Spleen (tissue), 11 donors: ENCODE results near the gene KRT39. TPM values are rescaled to one million over a fixed set of nuclear protein-coding genes. Genes with fewer than 3 reads are reported as not detected.

Source experiments
- DNase-seq: peaks from one replicate; pipeline ENCODE4 v3.0.0-alpha.2; 2020
- H3K27ac ChIP-seq, 8 donors: fragments of 200-600 bp; sonication (generic) in 7 of 8; 1 replicate in 4 of 8; 2 replicates in 4 of 8; pipeline versions ENCODE4 v1.5.0 to v1.8.0; 2016 to 2021; ENCODE audit warnings: inconsistent platforms in 4 of 8, mild to moderate bottlenecking in 4 of 8, moderate library complexity in 1 of 8
- H3K27me3 ChIP-seq, 7 donors: fragments of 200-600 bp; sonication (generic) in 6 of 7; replicated peaks in 1 of 7; 1 replicate in 4 of 7; 2 replicates in 3 of 7; pipeline versions ENCODE4 v1.5.0 to v1.8.0; 2016 to 2021; ENCODE audit warnings: inconsistent platforms in 3 of 7, mild to moderate bottlenecking in 1 of 7
- H3K36me3 ChIP-seq, 6 donors: fragments of 200-600 bp; sonication (generic) in 5 of 6; 1 replicate in 4 of 6; 2 replicates in 2 of 6; pipeline versions ENCODE4 v1.5.0 to v1.8.0; 2016 to 2021; ENCODE audit warnings: inconsistent platforms in 2 of 6
- H3K4me1 ChIP-seq, 6 donors: fragments of 200-600 bp; sonication (generic) in 5 of 6; 1 replicate in 3 of 6; 2 replicates in 3 of 6; pipeline versions ENCODE4 v1.5.0 to v1.8.0; 2016 to 2021; ENCODE audit warnings: inconsistent platforms in 3 of 6
- H3K4me3 ChIP-seq, 8 donors: fragments of 200-600 bp; sonication (generic) in 7 of 8; 1 replicate in 4 of 8; 2 replicates in 4 of 8; pipeline versions ENCODE4 v1.5.0 to v1.8.0; 2016 to 2021; ENCODE audit warnings: inconsistent platforms in 4 of 8, mild to moderate bottlenecking in 4 of 8, moderate library complexity in 2 of 8
- H3K9me3 ChIP-seq, 8 donors: fragments of 200-600 bp; sonication (generic) in 7 of 8; 1 replicate in 4 of 8; 2 replicates in 4 of 8; pipeline versions ENCODE4 v1.5.0 to v1.8.0; 2016 to 2021; ENCODE audit warnings: inconsistent platforms in 4 of 8
- POLR2A ChIP-seq, 3 donors: fragments of 450-650 bp; IDR thresholded peaks; one replicate each; pipeline ENCODE4 v1.5.1; 2017; ENCODE audit warnings: antibody characterized with exemption in 3 of 3, mild to moderate bottlenecking in 1 of 3
- POLR2AphosphoS5 ChIP-seq, 3 donors: sonication (generic); formaldehyde crosslinking; IDR thresholded peaks; one replicate each; pipeline ENCODE4 v1.5.1; 2017; ENCODE audit warnings: antibody characterized with exemption in 3 of 3
- WGBS, 5 donors: extraction: QIAGEN DNeasy Blood & Tissue Kit in 3 of 5; methylation state at CpG; one replicate each; pipeline versions ENCODE4 v1.1.5 to v1.1.7; 2013 to 2018; 5-methylcytosine and 5-hydroxymethylcytosine counted together
- intact Hi-C: fragments of 100-400 bp; cut with DNase I; formaldehyde crosslinking; loops from one replicate; pipeline ENCODE4 v1.15.0; 2023; ENCODE audit warnings: low total_unique reads
- polyA plus RNA-seq, 3 donors: library from polyadenylated mRNA; stranded (reverse); fragments of 200-250 nt; gene quantifications; one replicate each; pipeline ENCODE4 v1.2.1, GENCODE V29; 2013
- total RNA-seq, 7 donors: library from RNA; depleted of rRNA in 3 of 7; stranded (reverse); fragments of >200 nt in 3 of 7; fragmentation: NEBNext Ultra II Directional in 4 of 7; extraction: Animal tissue kit (Norgen Biotek cat#: 25700) in 4 of 7; gene quantifications; one replicate each; pipeline versions ENCODE4 v1.1.0 to v1.2.1, GENCODE V29; 2016 to 2021
- TF ChIP-seq, protein P1 (sequence below), 11 experiments: fragments of 200-600 bp in 7 of 11; fragments of 450-650 bp in 4 of 11; sonication (generic) in 4 of 11; IDR thresholded peaks in 8 of 11; conservative IDR thresholded peaks in 3 of 11; 1 replicate in 7 of 11; 2 replicates in 4 of 11; pipeline versions ENCODE4 v1.4.0 to v1.8.0; 2016 to 2021; ENCODE audit warnings: antibody characterized with exemption in 11 of 11, inconsistent platforms in 4 of 11, mild to moderate bottlenecking in 1 of 11
- donor health status: healthy with polysubstance abuse.
- donor health status: DM: no; HTN: no; CAD: no; lungs with moderate emphysema.
- donor health status: DM: no; HTN: no; CAD: no.
- donor health status: Bipolar disorder and iron deficiency.
- donor health status: healthy.
- donor health status: DM: no; HTN: no; CAD: no.
- donor health status: DM: yes; HTN: yes; CAD: no.

The KRT39 gene
- total and polyA plus RNA-seq, 10 donors: not detected

DNA sequence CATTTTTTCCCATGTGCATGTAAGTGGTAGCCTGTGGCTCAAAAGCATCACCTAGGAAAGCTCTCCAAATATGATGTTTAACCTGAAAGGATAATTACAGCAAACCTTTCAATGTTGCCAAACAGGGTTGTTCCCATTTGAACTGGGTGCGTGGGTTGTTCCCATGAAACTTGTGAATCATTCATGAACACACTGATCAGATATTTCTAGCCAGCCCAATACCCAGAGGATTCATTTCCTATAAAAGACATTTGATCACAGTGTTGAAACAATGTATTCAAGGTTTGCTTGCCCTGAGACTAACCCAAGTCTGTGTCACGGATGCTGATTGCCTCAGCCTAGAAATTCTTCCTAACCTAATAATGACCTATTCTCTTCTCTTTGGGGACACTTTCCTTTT is 12.9 kb downstream of the KRT39 start:
- no peaks in the 10 kb centered on the region for H3K36me3 ChIP-seq
- 80 to 95% (median 85%) methylated on average over 2 of the region's 2 CpGs for WGBS, 5 donors
- intact Hi-C loops: no loop called here
- H3K27me3 ChIP-seq: peaks cover 0 to 39% (median 9%) of the 10 kb centered on the region in 7 donors
- H3K4me3 ChIP-seq: no peak overlapping the region
- H3K9me3 ChIP-seq: no peaks in the 10 kb centered on the region
- no peaks in the 10 kb centered on the region for H3K4me1 ChIP-seq
- H3K27ac ChIP-seq: no peak overlapping the region
- no peak for DNase-seq
- TF ChIP-seq POLR2A (IDR thresholded peaks at IDR 0.05): no peak
- TF ChIP-seq, protein P1, sequence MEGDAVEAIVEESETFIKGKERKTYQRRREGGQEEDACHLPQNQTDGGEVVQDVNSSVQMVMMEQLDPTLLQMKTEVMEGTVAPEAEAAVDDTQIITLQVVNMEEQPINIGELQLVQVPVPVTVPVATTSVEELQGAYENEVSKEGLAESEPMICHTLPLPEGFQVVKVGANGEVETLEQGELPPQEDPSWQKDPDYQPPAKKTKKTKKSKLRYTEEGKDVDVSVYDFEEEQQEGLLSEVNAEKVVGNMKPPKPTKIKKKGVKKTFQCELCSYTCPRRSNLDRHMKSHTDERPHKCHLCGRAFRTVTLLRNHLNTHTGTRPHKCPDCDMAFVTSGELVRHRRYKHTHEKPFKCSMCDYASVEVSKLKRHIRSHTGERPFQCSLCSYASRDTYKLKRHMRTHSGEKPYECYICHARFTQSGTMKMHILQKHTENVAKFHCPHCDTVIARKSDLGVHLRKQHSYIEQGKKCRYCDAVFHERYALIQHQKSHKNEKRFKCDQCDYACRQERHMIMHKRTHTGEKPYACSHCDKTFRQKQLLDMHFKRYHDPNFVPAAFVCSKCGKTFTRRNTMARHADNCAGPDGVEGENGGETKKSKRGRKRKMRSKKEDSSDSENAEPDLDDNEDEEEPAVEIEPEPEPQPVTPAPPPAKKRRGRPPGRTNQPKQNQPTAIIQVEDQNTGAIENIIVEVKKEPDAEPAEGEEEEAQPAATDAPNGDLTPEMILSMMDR (IDR thresholded peaks at IDR 0.05 in 8 of 11, conservative IDR thresholded peaks at IDR 0.05 in 3 of 11): no peak
- no peak for TF ChIP-seq POLR2AphosphoS5 (IDR thresholded peaks at IDR 0.05)

DNA sequence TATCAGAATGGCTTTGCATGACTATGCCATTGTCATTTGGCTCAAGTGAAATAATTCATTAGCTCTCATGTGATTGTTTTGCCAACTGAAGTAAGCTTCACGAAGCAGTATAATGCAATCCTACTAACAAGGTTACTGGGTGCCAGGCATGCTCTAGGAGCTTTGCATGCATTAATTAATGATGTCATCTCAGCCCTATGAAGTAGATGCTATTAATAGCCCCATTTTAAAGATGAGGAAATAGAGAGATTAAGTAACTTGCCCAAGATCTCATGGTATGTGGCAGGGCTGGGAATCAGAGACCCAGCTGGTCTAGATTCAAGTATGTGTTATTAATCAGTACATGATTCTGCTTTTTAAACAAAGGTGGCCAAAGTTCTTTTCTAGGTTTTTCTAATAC is 14.1 kb downstream of the KRT39 start:
- Histone ChIP-seq H3K36me3 (no peaks in the 10 kb centered on the region), H3K4me1 (no peaks in the 10 kb centered on the region), H3K27me3 (peaks cover 0 to 51% (median 13%) of the 10 kb centered on the region in 7 donors), H3K4me3 (no peak overlapping the region), H3K9me3 (no peaks in the 10 kb centered on the region), H3K27ac (no peak overlapping the region)
- TF ChIP-seq POLR2AphosphoS5 (IDR thresholded peaks at IDR 0.05) (no peak), POLR2A (IDR thresholded peaks at IDR 0.05) (no peak)
- TF ChIP-seq, protein P1 (IDR thresholded peaks at IDR 0.05 in 8 of 11, conservative IDR thresholded peaks at IDR 0.05 in 3 of 11): no peak
- no peak for DNase-seq
- 73 to 80% (median 77%) methylated on average over 1 of the region's 1 CpG for WGBS, 5 donors
- intact Hi-C loops: no loop called here

DNA sequence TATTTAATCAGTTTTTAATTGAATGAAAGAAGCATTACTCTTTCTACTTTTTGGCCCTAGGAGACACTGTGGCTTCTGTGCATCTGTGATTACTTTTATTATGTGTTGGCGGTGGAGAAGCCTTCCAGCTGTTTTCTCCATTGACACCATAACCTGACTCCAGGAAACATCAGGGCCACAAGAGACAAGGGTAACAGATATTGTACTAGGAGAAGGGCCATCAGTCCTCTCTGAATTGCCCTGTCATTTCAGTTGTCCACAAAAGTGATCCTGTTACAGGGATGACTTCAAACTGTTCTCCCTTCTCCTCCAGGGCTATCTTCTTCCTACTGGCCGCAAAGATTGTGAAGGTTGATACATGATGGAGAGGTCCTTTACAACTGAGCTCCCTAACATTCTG is 14.6 kb downstream of the KRT39 start:
- no peak for DNase-seq
- intact Hi-C loops: no loop called here
- Histone ChIP-seq H3K27me3 (peaks cover 0 to 53% (median 13%) of the 10 kb centered on the region in 7 donors), H3K4me1 (no peaks in the 10 kb centered on the region), H3K4me3 (no peak overlapping the region), H3K9me3 (no peaks in the 10 kb centered on the region), H3K36me3 (no peaks in the 10 kb centered on the region), H3K27ac (no peak overlapping the region)
- WGBS, 5 donors: 84 to 95% (median 85%) methylated on average over 2 of the region's 2 CpGs
- TF ChIP-seq, protein P1 (IDR thresholded peaks at IDR 0.05 in 8 of 11, conservative IDR thresholded peaks at IDR 0.05 in 3 of 11): no peak
- no peak for TF ChIP-seq POLR2A (IDR thresholded peaks at IDR 0.05)
- TF ChIP-seq POLR2AphosphoS5 (IDR thresholded peaks at IDR 0.05): no peak

DNA sequence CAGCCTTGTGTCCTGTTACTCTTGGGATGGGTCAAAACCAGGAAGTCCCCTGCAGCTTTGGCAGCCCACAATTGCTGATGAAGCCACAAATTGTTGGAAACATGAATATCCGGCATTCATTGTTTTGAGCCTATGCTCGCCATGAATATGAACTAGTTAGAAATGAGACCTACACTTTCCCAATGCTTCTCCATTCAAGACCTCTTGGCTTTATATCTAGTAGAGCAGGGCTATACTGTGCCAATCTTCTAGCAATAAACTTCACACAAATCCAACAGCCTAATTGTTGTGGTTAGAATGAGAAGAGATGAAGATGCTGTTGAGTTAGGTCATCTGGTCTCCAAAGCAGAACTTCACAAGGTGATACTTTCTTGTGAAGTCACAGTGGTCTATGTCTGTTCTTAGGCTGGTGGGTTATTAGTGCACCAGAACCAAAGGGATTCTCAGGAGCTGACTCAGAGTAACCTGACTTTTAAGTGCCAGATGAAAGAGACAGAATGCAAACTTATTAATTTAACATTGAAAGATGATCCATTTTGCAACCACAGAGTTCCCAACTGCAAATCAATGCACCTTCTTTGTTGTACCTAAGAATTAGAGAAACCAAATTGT is 15.6 kb downstream of the KRT39 start:
- no peak overlapping the region for H3K4me3 ChIP-seq
- DNase-seq: no peak
- no peaks in the 10 kb centered on the region for H3K36me3 ChIP-seq
- TF ChIP-seq POLR2A (IDR thresholded peaks at IDR 0.05): no peak
- no peak overlapping the region for H3K27ac ChIP-seq
- H3K9me3 ChIP-seq: no peaks in the 10 kb centered on the region
- no peaks in the 10 kb centered on the region for H3K4me1 ChIP-seq
- intact Hi-C loops: no loop called here
- peaks cover 0 to 64% (median 13%) of the 10 kb centered on the region in 7 donors for H3K27me3 ChIP-seq
- 91 to 97% (median 96%) methylated on average over 2 of the region's 2 CpGs for WGBS, 5 donors
